SK-N-MC (cell line): Measurements from ENCODE around the gene ALDH1A2.

Experiments used
- EZH2 ChIP-seq: fragments of 200-600 bp; sonication (generic); IDR thresholded peaks from one replicate; pipeline ENCODE4 v1.6.1; 2017; ENCODE audit warnings: antibody characterized with exemption
- FOXP2 ChIP-seq: optimal IDR thresholded peaks from 2 replicates; pipeline ENCODE3; 2011; ENCODE audit warnings: mild to moderate bottlenecking, moderate library complexity; ENCODE audit not compliant: insufficient read depth; ENCODE audit errors: extremely low read length, control extremely low read depth
- POLR2AphosphoS5 ChIP-seq: IDR thresholded peaks from 2 replicates; pipeline ENCODE4 v1.6.1; 2012; ENCODE audit warnings: mild to moderate bottlenecking, low read depth, low read length, borderline replicate concordance

DNA sequence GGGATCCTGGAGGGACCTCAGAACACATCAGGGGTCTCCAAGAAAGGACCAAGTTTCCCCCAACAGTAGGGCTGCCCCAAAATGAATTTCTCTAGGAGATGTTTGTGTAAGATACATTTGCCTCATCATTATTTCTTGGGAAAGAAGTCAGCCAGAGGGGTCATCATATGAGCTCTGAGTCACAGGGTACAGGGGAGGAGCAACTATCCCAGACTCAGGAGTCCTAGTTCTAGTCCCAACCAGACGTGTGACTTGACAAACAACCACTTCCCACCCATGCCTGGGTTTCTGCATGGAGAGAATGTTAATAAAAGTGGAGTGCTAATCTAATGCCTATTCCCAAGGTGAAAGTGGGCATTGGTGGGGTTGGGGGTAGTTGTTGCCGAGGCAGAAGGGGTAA lies 144.1 kb downstream of the ALDH1A2 start:
- no peak for TF ChIP-seq POLR2AphosphoS5
- no peak for TF ChIP-seq EZH2
- no peak for TF ChIP-seq FOXP2
